ENCODE data around the gene MKRN3. TPM values are rescaled to one million over a fixed set of nuclear protein-coding genes. Genes with fewer than 3 reads are reported as not detected.
"Not testable (repeated sequence)": the region's sequence is repeated elsewhere in the genome, so short reads cannot be mapped to it uniquely, and the experiment has no call there.

The MKRN3 gene
- total RNA-seq, 4 donors from 2014 or later: 1.0 to 2.8 TPM; not detected in 2

DNA sequence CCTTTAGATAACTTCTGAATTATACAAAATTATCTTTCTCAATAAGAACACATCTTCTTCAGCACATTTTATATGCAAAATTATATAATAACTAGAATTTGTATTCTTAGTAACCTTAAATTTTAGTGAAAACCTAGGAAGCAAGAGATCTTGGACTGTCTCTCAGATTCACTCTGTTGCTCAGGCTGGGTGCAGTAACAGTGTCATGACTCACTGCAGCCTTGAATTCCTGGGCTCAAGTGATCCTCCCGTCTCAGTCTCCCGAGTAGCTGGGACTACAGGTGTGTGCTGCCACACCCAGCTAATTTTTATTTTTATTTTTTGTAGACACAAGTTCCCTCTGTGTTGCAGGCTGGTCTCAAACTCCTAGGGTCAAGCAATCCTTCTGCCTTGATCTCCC lies 29.9 kb downstream of the MKRN3 start:
- no peaks in the 10 kb centered on the region for H3K4me1 ChIP-seq
- H3K9me3 ChIP-seq: no peaks in the 10 kb centered on the region
- no peak overlapping the region for H3K27ac ChIP-seq
- TF ChIP-seq EP300 (IDR thresholded peaks at IDR 0.05) (no peak), POLR2A (IDR thresholded peaks at IDR 0.05) (no peak)
- TF ChIP-seq, protein P1, sequence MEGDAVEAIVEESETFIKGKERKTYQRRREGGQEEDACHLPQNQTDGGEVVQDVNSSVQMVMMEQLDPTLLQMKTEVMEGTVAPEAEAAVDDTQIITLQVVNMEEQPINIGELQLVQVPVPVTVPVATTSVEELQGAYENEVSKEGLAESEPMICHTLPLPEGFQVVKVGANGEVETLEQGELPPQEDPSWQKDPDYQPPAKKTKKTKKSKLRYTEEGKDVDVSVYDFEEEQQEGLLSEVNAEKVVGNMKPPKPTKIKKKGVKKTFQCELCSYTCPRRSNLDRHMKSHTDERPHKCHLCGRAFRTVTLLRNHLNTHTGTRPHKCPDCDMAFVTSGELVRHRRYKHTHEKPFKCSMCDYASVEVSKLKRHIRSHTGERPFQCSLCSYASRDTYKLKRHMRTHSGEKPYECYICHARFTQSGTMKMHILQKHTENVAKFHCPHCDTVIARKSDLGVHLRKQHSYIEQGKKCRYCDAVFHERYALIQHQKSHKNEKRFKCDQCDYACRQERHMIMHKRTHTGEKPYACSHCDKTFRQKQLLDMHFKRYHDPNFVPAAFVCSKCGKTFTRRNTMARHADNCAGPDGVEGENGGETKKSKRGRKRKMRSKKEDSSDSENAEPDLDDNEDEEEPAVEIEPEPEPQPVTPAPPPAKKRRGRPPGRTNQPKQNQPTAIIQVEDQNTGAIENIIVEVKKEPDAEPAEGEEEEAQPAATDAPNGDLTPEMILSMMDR (IDR thresholded peaks at IDR 0.05): no peak
- H3K4me3 ChIP-seq: no peak overlapping the region
- H3K27me3 ChIP-seq: no peaks in the 10 kb centered on the region
- no peak for DNase-seq (ENCODE audit: low spot score in 2 of 2)
- 62 to 65% methylated on average over 2 of the region's 2 CpGs for WGBS, 2 donors
- no peaks in the 10 kb centered on the region for H3K36me3 ChIP-seq

- Histone ChIP-seq H3K36me3 (no peaks in the 10 kb centered on the region), H3K27me3 (no peaks in the 10 kb centered on the region), H3K4me1 (no peaks in the 10 kb centered on the region), H3K27ac (no peak overlapping the region), H3K9me3 (no peaks in the 10 kb centered on the region), H3K4me3 (no peak overlapping the region)
- no peak for DNase-seq (ENCODE audit: low spot score in 2 of 2)
- 81 to 82% methylated on average over 5 of the region's 5 CpGs for WGBS, 2 donors
- TF ChIP-seq POLR2A (IDR thresholded peaks at IDR 0.05) (no peak), EP300 (IDR thresholded peaks at IDR 0.05) (no peak)
- TF ChIP-seq, protein P1 (IDR thresholded peaks at IDR 0.05): no peak
Observed at GRCh38 chr15:23596736-23597135, 31.3 kb downstream of the MKRN3 start.

DNA sequence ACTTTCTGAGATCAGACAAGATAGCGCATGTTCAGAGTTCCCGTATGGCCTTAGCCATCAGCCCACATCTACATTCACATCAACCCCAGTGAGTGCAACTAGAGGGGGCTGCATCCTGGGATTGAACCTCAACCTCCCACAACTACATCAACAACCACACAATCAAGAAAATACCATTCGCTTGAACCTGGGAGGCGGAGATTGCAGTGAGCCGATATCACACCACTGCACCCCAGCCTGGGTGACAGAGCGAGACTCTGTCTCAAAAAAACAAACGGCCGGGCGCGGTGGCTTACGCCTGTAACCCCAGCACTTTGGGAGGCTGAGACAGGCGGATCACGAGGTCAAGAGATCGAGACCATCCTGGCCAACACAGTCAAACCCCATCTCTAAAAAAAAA lies 31.8 kb downstream of the MKRN3 start:
- 89 to 93% methylated on average over 14 of the region's 14 CpGs for WGBS, 2 donors

GRCh38 chr15:23599053-23599452 lies 33.6 kb downstream of the MKRN3 start:
- WGBS, 2 donors: 85 to 91% methylated on average over 1 of the region's 1 CpG
- Histone ChIP-seq H3K4me3 (no peak overlapping the region), H3K4me1 (no peaks in the 10 kb centered on the region), H3K27ac (no peak overlapping the region), H3K9me3 (no peaks in the 10 kb centered on the region), H3K36me3 (no peaks in the 10 kb centered on the region), H3K27me3 (no peaks in the 10 kb centered on the region)
- DNase-seq (ENCODE audit: low spot score in 2 of 2): no peak
- no peak for TF ChIP-seq EP300 (IDR thresholded peaks at IDR 0.05)

More for the DNA sequence above, 31.8 kb downstream of the MKRN3 start:
- not testable (repeated sequence) for H3K4me3 ChIP-seq; H3K4me1 ChIP-seq; DNase-seq (ENCODE audit: low spot score in 2 of 2); H3K27ac ChIP-seq; H3K9me3 ChIP-seq; H3K27me3 ChIP-seq; H3K36me3 ChIP-seq

GRCh38 chr15:23602124-23602523 lies 36.6 kb downstream of the MKRN3 start:
- DNase-seq (ENCODE audit: low spot score in 2 of 2): no peak
- no peak overlapping the region for H3K27ac ChIP-seq
- H3K27me3 ChIP-seq: no peaks in the 10 kb centered on the region
- H3K9me3 ChIP-seq: no peaks in the 10 kb centered on the region
- no peaks in the 10 kb centered on the region for H3K36me3 ChIP-seq
- H3K4me3 ChIP-seq: no peak overlapping the region
- H3K4me1 ChIP-seq: no peaks in the 10 kb centered on the region
- no peak for TF ChIP-seq POLR2A (IDR thresholded peaks at IDR 0.05)
- TF ChIP-seq, protein P1 (IDR thresholded peaks at IDR 0.05): no peak
- no peak for TF ChIP-seq EP300 (IDR thresholded peaks at IDR 0.05)
- 91 to 92% methylated on average over 6 of the region's 6 CpGs for WGBS, 2 donors

GRCh38 chr15:23606226-23606625 lies 40.8 kb downstream of the MKRN3 start:
- Histone ChIP-seq H3K27ac (no peak overlapping the region), H3K36me3 (no peaks in the 10 kb centered on the region), H3K27me3 (no peaks in the 10 kb centered on the region), H3K4me3 (no peak overlapping the region), H3K9me3 (peaks cover 0 to 3% (median 0%) of the 10 kb centered on the region in 4 donors), H3K4me1 (no peaks in the 10 kb centered on the region)
- DNase-seq (ENCODE audit: low spot score in 2 of 2): no peak
- WGBS, 2 donors: 79 to 92% methylated on average over 2 of the region's 2 CpGs
- no peak for TF ChIP-seq POLR2A (IDR thresholded peaks at IDR 0.05)
- no peak for TF ChIP-seq EP300 (IDR thresholded peaks at IDR 0.05)
- TF ChIP-seq, protein P1 (IDR thresholded peaks at IDR 0.05): no peak

Data from tibial nerve (tissue), 4 donors.